HG03095 (cell line): ENCODE data around the gene USP33.
"Not testable (repeated sequence)": the region's sequence is repeated elsewhere in the genome, so short reads cannot be mapped to it uniquely, and the experiment has no call there.

Experiments used
- ATAC-seq: cut with Tn5 transposase; IDR thresholded peaks from one replicate; pipeline ENCODE4 v1.9.1; 2021; ENCODE audit warnings: moderate library complexity; ENCODE audit not compliant: unreplicated experiment

The USP33 gene

GRCh38 chr1:77759071-77760028 lies at the start of gene USP33:
TSS of gene USP33 (minus strand) at chr1:77759852. CDS start at chr1:77741697, 18,155 bp downstream.
- ATAC-seq: peak; percentile 97

DNA sequence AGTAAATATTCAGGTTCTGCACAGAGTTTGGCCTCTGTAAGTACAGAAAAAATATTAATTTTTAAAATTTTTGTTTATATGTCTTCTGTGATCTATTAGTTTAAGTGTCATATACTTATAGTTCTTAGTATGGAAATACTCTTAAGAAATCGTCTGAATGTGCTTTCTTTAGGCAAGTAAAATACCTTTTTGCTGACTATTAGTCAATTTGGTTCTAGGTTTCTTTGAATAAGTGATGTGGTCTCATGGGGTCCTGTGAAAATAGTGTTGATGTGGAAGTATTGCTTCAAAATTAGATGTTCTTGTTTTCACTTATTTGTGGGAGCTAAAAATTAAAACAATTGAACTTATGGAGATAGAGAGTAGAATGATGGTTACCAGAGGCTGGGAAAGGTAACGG lies 43.7 kb upstream of the USP33 start:
- no peak for ATAC-seq

GRCh38 chr1:77802026-77802425 lies 42.4 kb upstream of the USP33 start:
- ATAC-seq: no peak

GRCh38 chr1:77797991-77798390 lies 38.3 kb upstream of the USP33 start:
- ATAC-seq: no peak

GRCh38 chr1:77796695-77797405 lies 37.2 kb upstream of the USP33 start:
- ATAC-seq: no peak

GRCh38 chr1:77794550-77794949 lies 34.9 kb upstream of the USP33 start:
- no peak for ATAC-seq

DNA sequence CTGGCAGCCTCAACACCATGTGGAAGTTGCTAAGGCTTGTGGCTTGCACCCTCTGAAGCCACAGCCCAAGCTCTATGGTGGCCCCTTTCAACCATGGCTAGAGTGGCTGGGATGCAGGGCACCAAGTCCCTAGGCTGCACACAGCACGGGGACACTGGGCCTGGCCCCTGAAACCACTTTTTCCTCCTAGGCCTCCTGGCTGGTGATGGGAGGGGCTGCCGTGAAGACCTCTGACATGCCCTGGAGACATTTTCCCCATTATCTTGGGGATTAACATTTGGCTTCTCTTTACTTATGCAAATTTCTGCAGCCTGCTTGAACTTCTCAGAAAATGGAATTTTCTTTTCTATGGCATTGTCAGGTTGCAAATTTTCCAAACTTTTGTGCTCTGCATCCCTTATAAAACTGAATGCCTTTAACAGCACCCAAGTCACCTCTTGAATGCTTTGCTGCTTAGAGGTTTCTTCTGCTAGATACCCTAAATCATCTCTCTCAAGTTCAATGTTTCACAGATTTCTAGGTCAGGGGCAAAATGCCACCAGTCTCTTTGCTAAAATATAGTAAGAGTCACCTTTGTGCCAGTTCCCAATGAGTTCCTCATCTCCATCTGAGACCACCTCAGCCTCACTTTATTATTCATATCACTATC lies 26.6 kb upstream of the USP33 start:
- not testable (repeated sequence) for ATAC-seq

DNA sequence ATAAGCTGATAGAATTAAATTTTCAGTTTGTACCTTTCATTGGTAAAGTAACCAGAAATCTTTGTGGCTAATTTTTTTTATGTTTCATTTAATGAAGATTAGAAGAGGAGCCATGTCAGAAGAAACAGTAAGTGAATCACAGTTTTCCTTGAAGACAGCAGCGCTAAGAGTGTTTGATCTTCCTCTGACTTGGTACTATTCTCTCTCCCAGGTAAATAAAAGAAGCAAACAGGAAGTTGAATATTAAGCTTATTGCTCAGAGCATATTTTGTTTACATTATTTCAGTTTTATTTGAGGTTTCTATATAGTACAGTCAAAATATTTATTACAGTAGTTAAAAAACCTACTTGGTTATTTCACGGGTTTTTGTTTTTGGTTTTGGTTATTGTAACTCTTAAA lies 23.5 kb upstream of the USP33 start:
- no peak for ATAC-seq

- no peak for ATAC-seq
Observed at GRCh38 chr1:77781683-77782082, 22.0 kb upstream of the USP33 start.

- peak; percentile 95 for ATAC-seq
Observed at GRCh38 chr1:77779529-77780281, 20.1 kb upstream of the USP33 start, which contains the start of gene MIGA1. TSS of gene MIGA1 (plus strand) at chr1:77779649. CDS start at chr1:77783253, 3,604 bp downstream.

- no peak for ATAC-seq
Observed at GRCh38 chr1:77776007-77776700, 16.5 kb upstream of the USP33 start.

GRCh38 chr1:77768006-77768405 lies 8.4 kb upstream of the USP33 start:
- no peak for ATAC-seq

GRCh38 chr1:77762072-77762476 lies 2.4 kb upstream of the USP33 start:
- no peak for ATAC-seq

DNA sequence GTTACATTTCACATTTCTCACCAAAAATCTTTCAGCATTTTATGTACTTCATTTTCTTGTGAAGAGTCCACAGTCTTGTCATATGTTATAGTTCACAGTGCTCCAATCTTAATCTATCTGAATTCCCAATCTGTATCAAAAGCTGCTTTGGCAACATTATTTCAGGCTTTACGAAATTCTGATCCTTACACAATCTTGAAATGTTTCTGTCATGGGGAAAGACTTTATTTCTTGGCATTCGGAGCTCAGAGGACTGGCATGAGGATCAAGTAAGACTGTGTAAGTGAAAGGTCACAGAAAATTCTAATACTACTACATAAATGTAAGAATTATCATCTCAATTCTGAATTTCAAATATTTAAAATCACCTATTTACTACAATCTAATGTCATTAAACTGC lies 2.0 kb downstream of the USP33 start:
- no peak for ATAC-seq

GRCh38 chr1:77757066-77757584 lies 2.5 kb downstream of the USP33 start:
- ATAC-seq: no peak

DNA sequence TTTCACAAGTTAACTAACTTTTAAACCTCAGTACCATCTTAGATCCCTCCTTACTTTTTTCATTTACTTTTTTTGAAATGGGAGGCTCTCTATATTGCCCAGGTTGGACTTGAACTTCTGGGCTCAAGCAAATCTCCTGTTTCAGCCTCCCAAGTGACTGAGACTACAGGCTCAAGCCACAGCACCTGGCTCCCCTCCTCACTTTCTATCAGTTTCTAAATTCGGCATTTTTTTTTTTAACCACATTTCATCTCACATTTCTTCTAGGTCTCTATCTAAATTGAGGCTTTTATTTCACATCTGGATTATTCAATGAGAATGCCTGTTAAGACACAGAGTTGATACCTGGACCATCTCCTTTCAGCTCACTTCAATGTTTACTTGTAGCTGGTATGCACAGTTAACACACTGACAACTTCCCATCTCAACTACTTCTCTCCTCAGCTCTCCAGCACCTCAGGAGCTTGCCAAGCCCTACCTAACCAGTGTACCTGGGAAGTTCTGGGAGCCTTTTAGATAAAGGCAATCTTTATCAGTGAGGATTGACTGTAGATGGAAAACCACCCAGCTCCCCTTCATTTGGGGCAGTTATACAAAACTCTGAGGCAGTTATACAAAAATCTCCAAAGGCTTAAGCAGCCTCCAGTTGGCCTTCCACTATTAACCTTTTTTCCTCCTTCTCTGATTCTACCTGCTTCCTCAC lies 3.4 kb downstream of the USP33 start:
- ATAC-seq: no peak

GRCh38 chr1:77749489-77749888 lies 10.2 kb downstream of the USP33 start:
- not testable (repeated sequence) for ATAC-seq

DNA sequence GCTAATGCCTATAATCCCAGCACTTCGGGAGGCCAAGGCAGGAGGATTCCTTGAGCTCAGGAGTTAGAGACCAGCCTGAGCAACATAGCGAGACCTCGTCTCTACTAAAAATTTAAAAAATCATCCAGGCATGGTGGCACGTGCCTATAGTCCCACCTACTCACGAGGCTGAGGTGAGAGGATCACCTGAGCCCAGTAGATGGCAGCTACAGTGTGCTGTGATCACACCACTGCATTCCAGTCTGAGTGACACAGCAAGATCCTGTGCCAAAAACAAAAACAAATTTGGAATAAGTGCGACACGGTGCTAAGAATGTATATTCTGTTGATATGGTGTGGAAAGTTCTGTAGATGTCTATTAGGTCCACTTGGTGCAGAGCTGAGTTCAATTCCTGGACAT lies 15.1 kb downstream of the USP33 start:
- no peak for ATAC-seq

DNA sequence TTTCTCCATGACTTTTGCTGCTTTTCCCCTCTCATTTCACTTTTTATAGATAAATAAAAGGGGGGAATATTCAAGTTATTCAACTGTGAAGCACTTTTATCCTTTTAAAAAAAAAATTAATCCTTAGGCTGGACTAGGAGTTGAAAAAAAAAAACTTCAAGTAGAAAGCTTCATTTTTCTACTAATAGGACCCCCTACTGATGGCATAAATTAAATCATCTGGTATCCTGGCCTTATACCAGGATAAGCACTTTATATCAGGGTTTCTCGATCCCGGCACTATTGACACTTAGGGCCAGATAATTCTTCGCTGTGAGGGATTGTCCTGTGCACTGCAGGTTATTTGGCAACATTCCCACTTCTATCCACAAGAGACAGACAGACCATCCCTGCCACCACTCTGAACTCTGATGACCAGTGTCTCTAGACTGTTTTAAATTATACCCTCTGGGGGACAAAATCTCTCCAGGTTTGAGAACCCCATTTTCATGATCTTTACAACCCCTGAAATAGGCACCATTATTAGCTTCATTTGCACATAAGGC lies 17.6 kb downstream of the USP33 start:
- no peak for ATAC-seq
